HL-60/S4 treated with retinoic acid at 250 ng/mL for 4 days and 3 days (cell line): Measurements from ENCODE around the gene CCNK.

Experiments used
- in situ Hi-C: fragments of 300-500 bp; cut with MboI; formaldehyde crosslinking; loops from 2 replicates; pipeline ENCODE4 v1.7.0; 2022; ENCODE audit warnings: low sequenced_read_pairs

CCNK gene

GRCh38 chr14:99532310-99532709 is 51.1 kb downstream of the CCNK start:
- in situ Hi-C loops: loop anchor here (25.0 kb wide), 1 partner anchor 355 kb away; no protein-coding TSS in a partner anchor

DNA sequence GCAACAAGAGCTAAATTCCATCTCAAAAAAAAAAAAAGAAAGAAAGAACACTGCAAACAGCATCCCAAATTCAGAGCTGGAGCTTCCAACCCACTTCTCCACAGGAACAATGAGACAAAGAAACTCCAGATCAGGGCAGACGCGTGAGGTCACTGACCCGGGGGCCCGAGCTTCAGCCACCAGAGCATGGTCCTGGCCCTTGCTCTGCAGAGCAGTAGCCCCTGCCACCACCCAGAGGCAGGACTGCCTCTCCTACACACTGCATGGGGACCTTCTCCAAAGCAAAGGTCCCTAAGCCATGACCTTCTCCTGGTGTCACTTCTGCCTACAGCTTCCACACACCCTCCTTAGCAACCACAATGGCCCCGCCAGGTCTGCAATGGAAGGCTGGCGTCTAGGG is 53.1 kb downstream of the CCNK start:
- in situ Hi-C loops: loop anchor here (25.0 kb wide), 1 partner anchor 353 kb away; no protein-coding TSS in a partner anchor

DNA sequence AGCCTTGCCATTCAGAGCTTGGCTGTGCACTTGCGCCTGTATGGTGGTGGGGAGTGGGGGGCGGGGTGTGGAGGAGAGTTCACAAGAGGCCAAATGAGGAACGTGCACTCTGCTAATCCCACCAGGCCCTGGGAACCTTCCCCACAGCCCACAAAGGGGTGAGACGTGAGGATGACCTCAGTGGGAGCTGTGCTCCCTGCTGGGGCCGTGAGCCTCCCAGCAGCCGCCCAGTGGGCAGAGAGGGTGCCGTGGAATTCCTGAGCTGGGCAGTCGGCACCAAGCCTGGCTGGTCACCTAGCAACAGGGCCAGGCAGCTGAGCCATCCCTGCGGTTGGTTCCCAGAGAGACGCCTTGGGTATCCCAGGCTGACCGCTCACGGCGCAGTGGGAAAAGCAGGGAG is 53.7 kb downstream of the CCNK start:
- in situ Hi-C loops: loop anchor here (25.0 kb wide), 1 partner anchor 352 kb away; no protein-coding TSS in a partner anchor

DNA sequence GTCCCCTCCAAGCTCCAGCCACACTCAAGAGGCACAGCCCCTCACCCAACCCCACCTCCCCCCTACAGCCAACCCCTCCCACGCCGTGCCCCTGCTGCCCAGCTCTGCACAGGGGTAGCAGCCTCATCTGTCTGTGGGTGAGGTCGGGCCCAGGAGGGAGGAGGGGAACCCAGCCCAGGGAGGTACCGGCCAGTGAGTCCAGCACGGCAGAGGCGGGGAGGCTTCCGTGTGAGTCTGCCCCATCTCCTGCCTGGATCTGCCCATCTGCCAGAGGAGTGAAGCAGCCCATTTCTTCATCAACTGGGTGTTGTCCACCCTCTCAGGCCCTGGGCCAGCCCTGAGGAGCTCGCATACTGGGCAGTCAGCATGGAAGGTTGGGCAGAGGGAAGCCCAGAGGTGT is 54.2 kb downstream of the CCNK start:
- in situ Hi-C loops: loop anchor here (25.0 kb wide), 1 partner anchor 352 kb away; no protein-coding TSS in a partner anchor

DNA sequence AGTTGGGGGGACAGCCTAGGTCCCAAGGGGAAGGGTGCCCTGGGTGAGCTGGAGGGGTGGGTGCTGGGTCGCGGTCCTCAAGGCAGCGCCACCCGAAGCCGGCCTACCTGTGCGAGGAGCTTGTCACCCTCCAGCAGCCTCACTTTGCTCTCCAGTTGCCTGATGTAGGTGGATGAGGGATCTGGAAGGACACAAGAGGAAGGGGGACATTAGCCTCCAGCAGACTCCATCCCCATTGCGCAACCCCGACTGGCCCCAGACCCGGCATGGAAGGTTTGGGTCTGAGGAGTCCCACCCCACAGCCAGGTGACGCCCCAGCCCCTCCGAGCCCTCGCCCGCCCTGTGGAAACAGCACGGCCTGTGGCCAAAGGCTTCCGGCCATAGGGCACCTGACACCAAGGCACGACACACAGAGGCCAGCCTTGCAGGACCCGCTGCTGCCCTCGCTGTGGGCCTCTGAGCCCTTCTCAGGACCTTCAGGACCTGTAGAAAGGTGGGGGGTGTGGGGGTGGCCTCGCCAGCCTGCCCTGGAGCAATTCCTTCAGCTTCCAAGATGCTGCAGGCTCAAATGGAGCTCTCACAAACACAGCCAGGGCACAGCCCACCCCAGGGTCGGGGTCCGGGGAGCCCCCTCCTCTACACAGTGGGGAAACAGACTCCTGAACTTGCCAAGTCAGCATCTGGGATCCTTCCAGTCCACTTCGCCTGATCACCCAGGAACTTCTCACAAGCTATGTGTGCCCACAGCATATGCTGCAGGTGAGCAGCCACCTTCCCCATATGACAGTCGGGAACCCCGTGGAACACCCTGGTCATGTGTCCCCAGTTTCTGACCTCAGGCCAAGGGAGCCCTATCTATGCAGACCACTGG is 54.9 kb downstream of the CCNK start:
- in situ Hi-C loops: loop anchor here (25.0 kb wide), 1 partner anchor 351 kb away; no protein-coding TSS in a partner anchor

- in situ Hi-C loops: loop anchor here (25.0 kb wide), 1 partner anchor 350 kb away; no protein-coding TSS in a partner anchor
Measured at GRCh38 chr14:99537399-99537798, 56.2 kb downstream of the CCNK start.

DNA sequence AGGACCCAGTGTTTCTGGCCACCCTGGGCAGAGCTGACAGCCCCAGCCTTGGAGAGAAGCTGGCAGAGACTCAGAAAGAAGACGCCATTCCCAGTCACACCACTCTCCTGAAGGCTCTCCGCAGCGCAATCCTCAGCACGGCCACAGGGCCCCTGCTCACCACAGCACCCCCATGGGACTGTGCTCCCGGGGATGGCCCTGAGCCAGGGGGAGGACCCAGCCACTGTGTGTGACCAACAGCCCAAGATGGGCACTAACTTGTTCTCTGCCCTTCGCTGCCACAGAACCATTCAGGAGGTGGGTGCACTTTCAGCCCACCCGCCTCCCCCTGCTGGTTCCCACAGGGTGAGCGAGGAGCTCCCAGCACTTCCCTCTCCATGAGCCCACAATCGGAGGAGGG is 57.1 kb downstream of the CCNK start:
- in situ Hi-C loops: loop anchor here (25.0 kb wide), 1 partner anchor 349 kb away; no protein-coding TSS in a partner anchor

GRCh38 chr14:99538733-99539132 is 57.5 kb downstream of the CCNK start:
- in situ Hi-C loops: loop anchor here (25.0 kb wide), 1 partner anchor 349 kb away; no protein-coding TSS in a partner anchor

DNA sequence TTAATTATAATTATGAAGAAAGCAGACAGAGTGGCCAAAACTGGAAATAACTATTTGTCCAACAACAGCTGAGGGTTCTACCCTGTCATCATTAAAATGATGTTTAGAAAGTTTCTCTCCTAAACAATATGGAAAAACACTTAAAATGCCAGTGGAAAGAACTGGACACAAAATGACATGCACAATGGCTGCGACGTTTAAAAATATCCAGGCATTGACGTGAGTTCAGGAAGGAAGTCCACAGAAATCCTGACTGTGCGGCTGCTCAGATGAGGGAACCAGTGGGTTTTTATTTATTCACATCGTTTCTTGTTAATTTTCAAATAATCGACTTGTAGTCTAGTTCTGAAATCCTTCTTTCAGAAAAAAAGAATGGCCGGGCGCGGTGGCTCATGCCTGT is 58.3 kb downstream of the CCNK start:
- in situ Hi-C loops: loop anchor here (25.0 kb wide), 1 partner anchor 348 kb away; no protein-coding TSS in a partner anchor

DNA sequence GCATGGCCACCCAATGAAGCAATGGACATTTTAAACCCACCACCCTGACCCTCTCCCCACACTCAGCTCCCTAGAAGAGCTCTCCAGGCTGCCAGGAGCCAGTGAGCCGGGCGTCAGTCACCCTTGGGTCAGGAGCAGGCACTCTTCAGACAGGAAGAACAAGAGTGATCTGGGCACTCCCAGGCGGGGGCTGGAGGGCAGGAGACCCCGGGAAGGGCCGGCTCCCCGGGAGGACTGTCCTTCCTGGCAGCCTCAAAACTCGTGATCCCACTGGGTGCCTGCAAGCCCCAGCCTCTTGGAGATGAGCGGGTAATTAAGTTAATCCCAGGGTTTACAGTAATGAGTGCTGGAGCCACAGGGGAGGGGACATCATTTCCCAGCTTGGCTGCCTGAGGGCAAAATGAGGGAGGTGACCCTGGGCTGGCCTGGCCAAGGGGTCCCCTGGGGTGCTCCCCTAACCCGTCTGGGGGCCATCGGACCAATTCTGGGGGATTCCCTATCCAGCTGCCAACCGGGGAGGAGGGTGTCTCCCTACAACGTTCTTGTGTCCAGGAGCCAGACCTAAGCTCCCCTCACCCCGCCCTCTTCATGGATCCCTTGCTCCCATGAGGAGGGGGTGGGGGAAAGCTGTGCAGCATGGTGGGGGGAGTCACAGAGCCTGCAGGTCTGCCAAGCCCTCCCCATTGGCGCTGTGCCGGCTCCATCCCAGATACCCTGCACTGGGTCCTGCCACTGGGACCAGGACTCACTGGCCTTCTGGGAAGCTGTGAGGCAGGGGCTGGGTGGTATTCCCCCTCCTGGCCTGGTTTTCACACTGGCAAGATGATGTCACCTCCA is 59.2 kb downstream of the CCNK start:
- in situ Hi-C loops: loop anchor here (25.0 kb wide), 1 partner anchor 347 kb away; no protein-coding TSS in a partner anchor

GRCh38 chr14:99541211-99541610 is 60.0 kb downstream of the CCNK start:
- in situ Hi-C loops: loop anchor here (25.0 kb wide), 1 partner anchor 346 kb away; no protein-coding TSS in a partner anchor

GRCh38 chr14:99541677-99542470 is 60.7 kb downstream of the CCNK start:
- in situ Hi-C loops: loop anchor here (25.0 kb wide), 1 partner anchor 345 kb away; no protein-coding TSS in a partner anchor

- in situ Hi-C loops: loop anchor here (25.0 kb wide), 1 partner anchor 345 kb away; no protein-coding TSS in a partner anchor
Measured at GRCh38 chr14:99542566-99542965, 61.4 kb downstream of the CCNK start.

GRCh38 chr14:99543370-99543769 is 62.2 kb downstream of the CCNK start:
- in situ Hi-C loops: loop anchor here (25.0 kb wide), 1 partner anchor 344 kb away; no protein-coding TSS in a partner anchor

DNA sequence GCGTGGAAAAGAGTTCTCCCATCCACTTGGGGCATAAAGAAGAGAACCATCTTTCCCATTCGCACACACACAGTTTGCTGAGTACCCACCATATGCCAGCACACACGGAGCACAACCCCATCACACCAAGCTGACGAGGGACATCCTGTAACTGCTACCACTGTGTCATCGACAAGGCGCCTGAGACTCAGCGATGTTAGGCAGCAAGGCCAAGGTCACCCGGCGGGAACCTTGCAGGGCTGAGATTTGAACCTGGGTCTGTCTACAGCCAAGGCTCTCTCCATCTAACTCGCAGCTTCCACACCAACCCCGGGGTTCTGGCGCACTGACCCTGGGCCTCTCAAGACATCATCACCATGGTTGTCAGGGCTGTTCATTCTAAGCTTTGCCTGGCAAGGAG is 62.8 kb downstream of the CCNK start:
- in situ Hi-C loops: loop anchor here (25.0 kb wide), 1 partner anchor 343 kb away; no protein-coding TSS in a partner anchor

DNA sequence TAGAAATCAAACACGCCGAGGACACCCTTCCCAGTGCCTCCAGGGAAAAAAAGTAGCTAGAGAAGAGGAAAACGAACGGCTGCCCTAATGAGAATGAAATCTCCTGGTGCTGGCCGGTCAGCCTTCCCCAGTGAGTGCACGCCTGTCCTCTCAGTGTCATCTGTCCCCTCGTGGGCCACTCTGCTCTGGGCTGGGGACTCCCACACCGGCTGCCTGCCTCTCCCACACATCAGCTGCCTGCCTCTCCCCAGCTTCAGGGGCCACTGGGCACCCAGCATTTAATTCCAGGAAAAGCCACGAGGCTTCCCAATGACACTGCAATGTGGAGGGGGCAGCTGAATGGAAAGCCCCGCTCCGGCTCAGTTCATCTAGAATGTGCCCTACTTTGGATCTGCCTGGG is 63.8 kb downstream of the CCNK start:
- in situ Hi-C loops: loop anchor here (25.0 kb wide), 1 partner anchor 342 kb away; no protein-coding TSS in a partner anchor

DNA sequence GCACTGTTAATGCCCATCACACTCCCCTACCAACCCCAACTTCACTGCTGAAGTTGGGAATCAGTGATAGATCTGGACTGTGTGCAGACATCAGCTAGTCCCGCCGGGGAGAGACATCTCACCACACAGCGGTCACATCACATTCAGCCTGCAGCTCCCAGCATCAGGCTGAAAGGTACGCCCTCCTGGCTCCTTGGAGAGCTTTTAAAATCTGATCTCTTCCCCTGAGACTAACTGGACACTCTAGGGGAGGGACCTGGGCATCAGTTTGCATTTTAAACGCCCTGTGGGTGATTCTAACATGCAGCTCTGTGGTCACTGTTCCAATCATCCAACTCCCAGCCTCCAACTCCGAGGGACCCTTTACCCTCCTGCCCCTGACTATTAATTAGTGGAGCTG is 64.4 kb downstream of the CCNK start:
- in situ Hi-C loops: loop anchor here (25.0 kb wide), 1 partner anchor 342 kb away; no protein-coding TSS in a partner anchor

DNA sequence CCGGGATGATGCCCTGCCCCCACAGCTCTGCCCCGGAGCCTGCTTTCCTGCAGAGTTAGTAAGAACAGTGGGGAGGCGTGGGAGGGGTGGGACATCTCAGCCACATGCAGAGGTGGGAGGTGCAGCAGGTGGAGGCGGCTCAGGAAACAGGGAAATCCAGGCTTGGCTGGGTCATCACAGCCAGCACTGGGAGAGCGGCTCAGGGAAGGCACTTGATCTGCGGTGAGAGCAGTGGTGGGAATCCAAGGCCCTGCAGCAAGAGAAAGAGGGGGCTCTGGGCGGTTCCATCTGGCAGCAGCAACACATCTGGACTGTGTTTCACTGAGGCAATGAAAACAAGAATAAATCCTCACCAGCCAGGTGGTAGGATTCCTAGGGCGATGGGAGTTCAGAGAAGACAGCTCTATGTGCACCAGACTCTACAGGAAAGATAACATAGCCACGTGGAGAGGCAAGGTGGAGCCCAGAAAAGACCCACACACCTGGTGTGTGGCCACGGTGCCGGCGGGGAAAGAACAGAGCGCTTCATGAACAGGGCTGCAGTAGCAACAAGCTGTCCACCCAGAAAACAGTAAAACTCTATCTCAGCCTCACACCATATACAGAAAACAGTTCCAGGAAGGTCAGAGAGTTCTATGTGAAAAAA is 65.1 kb downstream of the CCNK start:
- in situ Hi-C loops: loop anchor here (25.0 kb wide), 1 partner anchor 341 kb away; no protein-coding TSS in a partner anchor

GRCh38 chr14:99548255-99548654 is 67.0 kb downstream of the CCNK start:
- in situ Hi-C loops: loop anchor here (25.0 kb wide), 1 partner anchor 339 kb away; no protein-coding TSS in a partner anchor
